Nephron progenitor cell (in vitro differentiated cells): ENCODE results near the gene PTPN18.

Experiments used
- DNase-seq: peaks from one replicate; pipeline ENCODE4 v3.0.0; 2021
- H3K27ac Mint-ChIP-seq: 2 replicates; pipeline ENCODE4 v1.8.0; 2021; ENCODE audit warnings: mild to moderate bottlenecking, moderate library complexity, mixed read lengths
- H3K27me3 Mint-ChIP-seq: 2 replicates; pipeline ENCODE4 v1.8.0; 2021; ENCODE audit warnings: mild to moderate bottlenecking, low read depth, mixed read lengths; ENCODE audit not compliant: poor library complexity
- H3K36me3 Mint-ChIP-seq: 2 replicates; pipeline ENCODE4 v1.8.0; 2021; ENCODE audit warnings: low read depth, mixed read lengths
- H3K4me1 Mint-ChIP-seq: 2 replicates; pipeline ENCODE4 v1.8.0; 2021; ENCODE audit warnings: mixed read lengths
- H3K4me3 Mint-ChIP-seq: 2 replicates; pipeline ENCODE4 v1.8.0; 2021; ENCODE audit warnings: mild to moderate bottlenecking, moderate library complexity, mixed read lengths
- H3K9me3 Mint-ChIP-seq: 2 replicates; pipeline ENCODE4 v1.8.0; 2021; ENCODE audit warnings: mild to moderate bottlenecking, moderate library complexity, mixed read lengths
- TF ChIP-seq, protein P1 (sequence below): fragments of 200-600 bp; sonication (generic); IDR thresholded peaks from 2 replicates; pipeline ENCODE4 v1.5.0; 2021; ENCODE audit warnings: antibody characterized with exemption

PTPN18 gene

DNA sequence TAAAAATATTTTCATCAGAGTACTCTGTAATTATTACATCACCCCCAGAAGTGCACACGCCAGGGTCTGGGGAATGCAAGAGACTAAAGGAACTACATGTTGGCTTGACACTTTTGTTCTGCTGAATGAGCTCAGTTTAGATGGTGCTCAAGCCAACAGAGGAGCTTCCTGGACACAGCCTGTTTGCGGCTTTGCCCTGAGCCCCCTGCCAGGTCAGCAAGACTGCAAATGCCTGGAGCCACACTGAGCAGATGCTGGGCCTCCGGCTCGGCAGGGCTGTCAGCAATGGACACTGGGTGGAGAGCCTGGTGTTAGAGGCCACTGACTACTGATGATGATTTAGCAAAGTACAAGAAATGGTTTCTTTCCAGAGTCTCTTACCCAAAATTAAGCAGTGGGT, 31.9 kb downstream of the PTPN18 start:
- TF ChIP-seq, protein P1, sequence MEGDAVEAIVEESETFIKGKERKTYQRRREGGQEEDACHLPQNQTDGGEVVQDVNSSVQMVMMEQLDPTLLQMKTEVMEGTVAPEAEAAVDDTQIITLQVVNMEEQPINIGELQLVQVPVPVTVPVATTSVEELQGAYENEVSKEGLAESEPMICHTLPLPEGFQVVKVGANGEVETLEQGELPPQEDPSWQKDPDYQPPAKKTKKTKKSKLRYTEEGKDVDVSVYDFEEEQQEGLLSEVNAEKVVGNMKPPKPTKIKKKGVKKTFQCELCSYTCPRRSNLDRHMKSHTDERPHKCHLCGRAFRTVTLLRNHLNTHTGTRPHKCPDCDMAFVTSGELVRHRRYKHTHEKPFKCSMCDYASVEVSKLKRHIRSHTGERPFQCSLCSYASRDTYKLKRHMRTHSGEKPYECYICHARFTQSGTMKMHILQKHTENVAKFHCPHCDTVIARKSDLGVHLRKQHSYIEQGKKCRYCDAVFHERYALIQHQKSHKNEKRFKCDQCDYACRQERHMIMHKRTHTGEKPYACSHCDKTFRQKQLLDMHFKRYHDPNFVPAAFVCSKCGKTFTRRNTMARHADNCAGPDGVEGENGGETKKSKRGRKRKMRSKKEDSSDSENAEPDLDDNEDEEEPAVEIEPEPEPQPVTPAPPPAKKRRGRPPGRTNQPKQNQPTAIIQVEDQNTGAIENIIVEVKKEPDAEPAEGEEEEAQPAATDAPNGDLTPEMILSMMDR, result no peak
- DNase-seq, result no peak
- H3K36me3 Mint-ChIP-seq, result no peaks in the 10 kb centered on the region
- H3K9me3 Mint-ChIP-seq, result no peaks in the 10 kb centered on the region
- H3K27me3 Mint-ChIP-seq, result peaks cover 7% of the 10 kb centered on the region
- no peak overlapping the region for H3K4me3 Mint-ChIP-seq
- H3K27ac Mint-ChIP-seq, result no peak overlapping the region
- H3K4me1 Mint-ChIP-seq, result peaks cover 20% of the 10 kb centered on the region

DNA sequence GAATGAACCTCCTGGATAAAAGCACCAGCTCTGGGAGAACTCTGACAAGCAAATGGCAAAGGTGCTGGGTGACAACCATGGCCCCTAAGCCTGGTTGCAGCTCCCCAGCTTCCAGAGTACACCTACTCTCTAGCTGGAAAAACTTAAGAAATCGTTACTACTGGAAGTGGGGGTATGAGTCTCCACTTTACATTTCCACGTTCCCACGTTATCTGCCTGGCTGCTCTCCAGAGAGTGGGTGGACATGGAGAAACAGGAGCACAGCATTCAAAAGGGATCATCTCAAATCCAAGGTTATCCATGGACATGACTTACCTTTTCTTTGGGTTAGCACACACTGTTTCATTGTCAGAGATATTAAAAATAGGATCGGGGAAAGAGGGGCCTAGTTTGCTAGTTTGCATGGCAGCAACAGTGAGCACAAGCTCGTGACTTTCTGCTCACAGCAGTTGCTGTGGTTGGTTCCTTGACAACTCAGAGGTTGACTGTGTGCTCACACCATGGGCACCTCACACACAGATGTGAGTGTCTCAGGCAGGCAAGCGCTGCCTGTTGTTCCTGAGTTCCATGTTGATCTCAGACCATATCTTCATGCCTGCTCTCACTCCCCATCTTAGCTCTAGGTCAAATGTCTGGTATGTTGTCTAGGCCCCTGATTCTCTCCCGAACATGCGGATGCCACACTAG, 32.5 kb downstream of the PTPN18 start:
- Mint-ChIP-seq H3K36me3 (no peaks in the 10 kb centered on the region), H3K9me3 (no peaks in the 10 kb centered on the region), H3K4me3 (no peak overlapping the region), H3K4me1 (peaks cover 20% of the 10 kb centered on the region), H3K27ac (no peak overlapping the region), H3K27me3 (peaks cover 10% of the 10 kb centered on the region)
- TF ChIP-seq, protein P1, result no peak
- no peak for DNase-seq

DNA sequence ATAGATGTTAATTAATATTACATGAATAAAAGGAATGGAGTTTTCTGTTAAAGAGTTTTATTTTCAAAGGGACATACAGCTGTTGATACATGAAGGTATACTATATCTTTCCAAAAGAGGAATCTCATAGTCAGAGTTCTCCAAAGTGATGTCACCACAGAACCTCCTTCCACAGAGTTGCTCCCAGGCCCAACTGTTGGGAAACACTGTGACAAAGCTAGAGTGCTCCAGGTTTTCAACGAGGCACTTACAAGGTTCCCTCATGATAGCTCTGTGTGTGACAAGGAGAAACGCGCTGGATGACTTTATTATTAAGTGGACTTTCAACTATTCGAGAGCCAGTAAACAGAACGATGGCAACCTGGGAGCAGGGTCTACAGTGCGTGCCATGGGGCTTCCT, 33.5 kb downstream of the PTPN18 start:
- H3K36me3 Mint-ChIP-seq, result no peaks in the 10 kb centered on the region
- no peak for DNase-seq
- no peak overlapping the region for H3K27ac Mint-ChIP-seq
- peaks cover 20% of the 10 kb centered on the region for H3K4me1 Mint-ChIP-seq
- no peaks in the 10 kb centered on the region for H3K9me3 Mint-ChIP-seq
- H3K4me3 Mint-ChIP-seq, result no peak overlapping the region
- peaks cover 15% of the 10 kb centered on the region for H3K27me3 Mint-ChIP-seq
- TF ChIP-seq, protein P1, result no peak

DNA sequence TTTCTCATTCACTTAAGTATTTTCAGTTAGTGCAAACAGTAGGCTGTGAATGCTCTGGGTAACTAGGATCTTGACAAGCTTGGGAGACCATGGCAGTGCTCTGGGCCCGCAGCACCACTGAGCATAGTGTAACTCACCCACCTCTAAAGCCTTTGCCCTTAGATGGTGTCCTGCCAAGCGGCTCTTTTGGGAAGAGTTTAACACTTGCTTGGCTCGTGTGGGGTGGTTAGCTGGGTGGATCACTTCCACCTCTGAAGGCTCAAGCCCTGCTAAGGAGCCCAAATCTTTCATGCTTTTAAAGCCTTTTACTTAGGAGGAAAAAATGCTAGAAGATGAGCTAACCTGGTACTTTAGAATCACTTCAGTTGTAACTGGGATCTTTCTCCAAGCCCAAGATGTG, 33.9 kb downstream of the PTPN18 start:
- Mint-ChIP-seq H3K27me3 (peaks cover 15% of the 10 kb centered on the region), H3K4me3 (no peak overlapping the region)

DNA sequence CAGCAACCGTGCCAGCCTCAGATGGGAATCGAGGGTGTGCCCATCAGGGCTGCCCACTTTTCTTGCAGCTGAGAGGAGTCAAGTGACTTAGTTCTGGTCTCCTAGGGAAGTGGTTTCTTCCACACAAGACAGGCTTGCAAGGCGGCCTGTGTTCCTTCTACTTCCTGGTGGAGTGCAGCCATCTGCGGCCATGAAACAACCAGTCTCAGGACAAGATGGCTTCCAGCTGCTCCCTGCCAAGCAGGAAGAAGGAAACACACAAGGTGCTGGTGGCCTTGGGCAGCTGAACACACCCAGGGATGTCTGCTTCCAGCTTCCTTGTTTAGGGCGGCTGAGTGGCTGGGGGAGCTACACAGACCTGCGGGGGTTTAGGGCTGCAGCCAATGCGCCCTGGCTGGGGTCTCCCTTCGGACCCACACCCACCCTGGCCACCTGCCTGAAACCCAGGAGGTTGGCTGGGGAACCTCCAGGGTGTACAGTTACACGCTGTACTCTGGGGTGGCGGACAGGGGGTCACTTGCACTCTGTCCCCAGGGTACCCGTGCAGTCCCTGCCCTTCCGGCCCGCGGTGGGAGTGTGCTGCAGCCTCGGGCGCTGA, 34.7 kb downstream of the PTPN18 start:
- H3K4me1 Mint-ChIP-seq, result peaks cover 20% of the 10 kb centered on the region
- H3K27ac Mint-ChIP-seq, result no peak overlapping the region
- no peaks in the 10 kb centered on the region for H3K36me3 Mint-ChIP-seq
- H3K27me3 Mint-ChIP-seq, result peaks cover 16% of the 10 kb centered on the region
- DNase-seq, result no peak
- TF ChIP-seq, protein P1, result no peak
- H3K9me3 Mint-ChIP-seq, result no peaks in the 10 kb centered on the region
- peak overlapping the region; percentile 87 for H3K4me3 Mint-ChIP-seq

More for the DNA sequence above, 33.9 kb downstream of the PTPN18 start:
- DNase-seq, result no peak
- H3K9me3 Mint-ChIP-seq, result no peaks in the 10 kb centered on the region
- H3K27ac Mint-ChIP-seq, result no peak overlapping the region
- peaks cover 20% of the 10 kb centered on the region for H3K4me1 Mint-ChIP-seq
- no peaks in the 10 kb centered on the region for H3K36me3 Mint-ChIP-seq
- TF ChIP-seq, protein P1, result no peak
